G401.6 (cell line): ENCODE results near the gene C4B.

Source experiments
- FAIRE-seq: peaks from 2 replicates; lab custom pipeline; 2012; peaks lifted over from hg19 to GRCh38; lab: Jason Lieb, UNC

The C4B gene

DNA sequence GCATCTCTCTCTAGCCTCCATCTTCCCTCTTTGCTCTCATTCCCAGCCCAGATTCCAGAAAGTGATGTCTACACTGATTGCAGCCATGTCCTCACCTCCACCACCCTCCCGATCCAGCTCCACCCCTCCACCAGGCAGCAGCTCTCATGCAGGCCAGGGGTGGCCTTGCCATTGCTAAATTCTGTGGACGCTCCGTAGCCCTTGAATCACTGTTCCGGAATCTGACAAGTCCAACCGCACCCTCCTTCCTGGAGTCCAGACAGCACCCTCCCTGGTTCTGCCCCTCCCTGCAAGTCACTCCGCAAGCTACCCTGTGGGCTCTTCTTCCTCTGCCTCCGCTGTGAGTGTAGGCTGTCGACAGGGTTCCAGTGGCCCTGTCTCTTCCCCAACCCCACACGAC is 68.3 kb downstream of the C4B start:
- no peak for FAIRE-seq

DNA sequence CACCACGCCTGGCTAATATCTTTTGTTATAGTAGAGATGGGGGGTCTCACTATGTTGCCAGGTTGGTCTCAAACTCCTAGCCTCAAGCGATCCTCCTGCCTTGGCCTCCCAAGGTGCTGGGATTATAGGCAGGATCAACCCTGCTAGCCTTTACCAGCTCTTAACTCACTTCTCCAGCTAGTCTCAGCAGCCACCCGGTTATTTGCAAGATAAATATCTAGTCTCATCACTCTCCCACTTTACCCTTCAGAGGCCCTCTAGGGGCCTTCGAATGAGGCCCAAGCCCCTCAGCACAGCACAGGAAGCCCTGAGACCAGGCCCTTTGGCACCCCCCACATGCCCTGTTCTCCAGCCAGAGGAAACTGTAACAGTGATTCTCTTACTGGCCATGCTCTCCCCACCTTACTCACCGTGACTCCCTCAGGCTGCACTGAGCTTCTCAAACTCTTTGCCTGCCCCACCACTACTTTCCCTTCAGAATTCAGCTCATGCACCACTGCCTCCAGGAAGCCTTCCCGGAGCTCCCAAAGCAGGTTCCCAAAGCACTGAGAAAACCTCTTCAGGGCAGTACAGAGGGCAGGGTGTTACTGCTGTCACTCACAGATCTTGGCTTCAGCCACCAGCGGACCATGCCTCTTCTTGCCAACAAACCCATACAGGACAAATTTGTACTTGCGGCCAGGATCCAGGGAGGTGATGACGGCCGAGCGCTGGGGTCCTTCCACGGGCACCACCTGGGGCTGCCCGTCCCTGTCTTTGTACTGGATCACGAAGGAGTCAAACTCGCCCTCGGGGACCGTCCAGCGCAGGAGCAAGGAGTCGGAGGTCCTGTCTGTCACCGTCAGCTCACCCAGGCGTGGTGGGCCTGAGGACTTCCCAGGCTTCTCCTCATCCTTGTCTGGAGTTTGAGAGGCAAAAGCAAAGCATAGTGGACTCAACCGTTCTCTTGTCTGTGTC is 69.5 kb downstream of the C4B start:
- FAIRE-seq = no peak

DNA sequence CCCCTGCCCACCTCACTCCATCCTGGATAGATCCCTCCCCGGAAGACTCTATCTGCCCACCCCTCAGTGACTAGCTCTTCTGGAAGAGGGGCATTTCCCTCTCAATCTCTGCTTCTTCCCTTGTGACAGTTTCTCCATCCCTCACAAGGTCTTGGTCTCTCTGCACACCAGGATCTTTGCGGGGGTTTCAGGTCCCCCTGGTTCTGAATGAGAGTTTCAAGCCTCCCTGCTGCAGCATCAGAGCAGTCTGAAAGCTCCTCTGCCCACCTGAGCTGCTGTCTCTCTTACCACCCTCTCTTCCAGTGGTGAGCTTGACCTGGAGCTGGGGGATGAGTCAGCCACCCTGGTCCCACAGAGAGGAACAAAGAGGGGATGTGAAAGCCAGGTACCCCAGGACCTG is 70.2 kb downstream of the C4B start:
- no peak for FAIRE-seq
